ENCODE measurements around the gene PLBD2.

Gene PLBD2

DNA sequence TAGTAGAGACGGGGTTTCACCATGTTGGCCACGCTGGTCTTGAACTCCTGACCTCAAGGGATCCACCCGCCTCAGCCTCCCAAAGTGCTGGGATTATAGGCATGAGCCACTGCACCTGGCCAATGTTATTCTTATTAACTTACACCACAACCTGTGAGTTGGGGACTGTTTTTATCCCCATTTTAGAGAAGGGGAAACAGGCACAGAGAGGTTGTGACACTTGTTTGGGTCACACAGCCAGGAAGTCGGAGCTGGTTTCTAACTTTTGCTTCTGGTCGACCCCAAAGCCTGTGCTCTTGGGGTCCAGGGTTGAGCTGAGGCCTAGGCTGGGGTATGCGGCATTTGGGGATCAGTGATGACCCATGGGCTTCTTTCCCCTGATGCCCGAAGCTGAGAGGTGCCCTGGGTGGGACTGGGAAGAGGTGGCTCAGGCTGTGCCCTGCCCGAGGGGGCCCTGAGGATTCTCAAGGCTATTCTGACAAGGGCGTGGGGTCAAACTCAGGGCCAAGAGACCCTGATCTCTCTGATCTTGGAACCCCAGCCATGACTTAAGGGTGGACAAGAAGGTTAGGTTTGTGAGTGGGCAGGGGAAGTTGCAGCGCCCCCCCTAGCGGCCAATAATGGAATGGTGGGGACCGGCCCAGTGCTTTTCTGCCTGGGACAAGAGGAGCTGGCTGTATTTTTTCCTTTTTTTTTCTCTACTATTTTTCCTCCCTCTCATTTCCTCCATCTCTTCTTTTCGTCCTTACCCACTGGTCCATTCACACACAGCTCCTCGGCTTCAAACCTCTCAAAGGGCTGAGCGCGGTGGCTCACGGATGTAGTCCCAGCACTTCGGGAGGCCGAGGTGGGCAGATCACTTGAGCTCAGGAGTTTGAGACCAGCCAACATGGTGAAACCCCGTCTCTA is 66.8 kb downstream of the PLBD2 start:
- H3K79me2 ChIP-seq (ENCODE audit: insufficient read depth, low read length) = no peaks in the 10 kb centered on the region
- no peak overlapping the region for H3K4me2 ChIP-seq (ENCODE audit: insufficient read depth, low read length)
- H3K27ac ChIP-seq (ENCODE audit: low read length) = no peak overlapping the region
- no peak overlapping the region for H3K4me3 ChIP-seq (ENCODE audit: low read depth in 1 of 2, low read length in 2 of 2)
- no peak overlapping the region for H3K9ac ChIP-seq (ENCODE audit: low read depth, low read length)
- no peaks in the 10 kb centered on the region for H3K9me3 ChIP-seq (ENCODE audit: insufficient read depth, low read length, severe bottlenecking)
- H3K4me1 ChIP-seq (ENCODE audit: insufficient read depth, low read length) = 0 out of 2 replicates have a peak, but pooled peaks cover 3% of the 10 kb centered on the region
- no peaks in the 10 kb centered on the region for H3K36me3 ChIP-seq (ENCODE audit: insufficient read depth, low read length)
- no peaks in the 10 kb centered on the region for H4K20me1 ChIP-seq (ENCODE audit: insufficient read depth, low read length)
- TF ChIP-seq, protein P1, sequence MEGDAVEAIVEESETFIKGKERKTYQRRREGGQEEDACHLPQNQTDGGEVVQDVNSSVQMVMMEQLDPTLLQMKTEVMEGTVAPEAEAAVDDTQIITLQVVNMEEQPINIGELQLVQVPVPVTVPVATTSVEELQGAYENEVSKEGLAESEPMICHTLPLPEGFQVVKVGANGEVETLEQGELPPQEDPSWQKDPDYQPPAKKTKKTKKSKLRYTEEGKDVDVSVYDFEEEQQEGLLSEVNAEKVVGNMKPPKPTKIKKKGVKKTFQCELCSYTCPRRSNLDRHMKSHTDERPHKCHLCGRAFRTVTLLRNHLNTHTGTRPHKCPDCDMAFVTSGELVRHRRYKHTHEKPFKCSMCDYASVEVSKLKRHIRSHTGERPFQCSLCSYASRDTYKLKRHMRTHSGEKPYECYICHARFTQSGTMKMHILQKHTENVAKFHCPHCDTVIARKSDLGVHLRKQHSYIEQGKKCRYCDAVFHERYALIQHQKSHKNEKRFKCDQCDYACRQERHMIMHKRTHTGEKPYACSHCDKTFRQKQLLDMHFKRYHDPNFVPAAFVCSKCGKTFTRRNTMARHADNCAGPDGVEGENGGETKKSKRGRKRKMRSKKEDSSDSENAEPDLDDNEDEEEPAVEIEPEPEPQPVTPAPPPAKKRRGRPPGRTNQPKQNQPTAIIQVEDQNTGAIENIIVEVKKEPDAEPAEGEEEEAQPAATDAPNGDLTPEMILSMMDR (IDR thresholded peaks at IDR 0.05; ENCODE audit: borderline replicate concordance, extremely low read depth, low read length, poor library complexity, severe bottlenecking) = peak; percentile 87
- TF ChIP-seq EZH2 (IDR thresholded peaks at IDR 0.05; ENCODE audit: borderline replicate concordance, low read depth, low read length, severe bottlenecking) = no peak
- DNase-seq (peak; percentile 68), ATAC-seq (ENCODE audit: insufficient read depth, low read depth) (peak; percentile 63)
- no peaks in the 10 kb centered on the region for H3K27me3 ChIP-seq (ENCODE audit: insufficient read depth, low read length, poor library complexity)
- H2AFZ ChIP-seq (ENCODE audit: low read depth, low read length) = no peak overlapping the region

DNA sequence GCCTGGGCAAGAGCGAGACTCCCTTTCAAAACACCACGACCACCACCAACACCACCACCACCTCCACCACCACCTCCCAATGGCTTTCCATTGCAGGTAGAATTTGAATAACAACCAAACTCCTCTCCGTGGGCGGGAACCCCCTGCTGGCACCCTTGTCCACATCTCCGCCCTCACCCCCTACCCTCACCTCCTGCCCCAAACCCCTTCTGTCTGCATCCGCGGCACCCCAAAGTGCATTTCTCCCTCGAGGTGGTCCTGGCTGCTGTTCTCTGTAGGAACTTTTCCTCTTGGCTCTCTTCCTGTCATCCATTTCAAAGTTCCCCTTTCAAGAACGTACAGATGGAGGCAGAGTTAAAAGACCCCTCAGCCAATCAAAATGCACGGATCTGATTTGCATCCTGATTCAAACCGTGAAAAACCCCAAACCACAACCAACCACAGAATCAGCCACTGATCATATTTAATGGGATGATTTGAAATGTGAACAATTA is 67.6 kb downstream of the PLBD2 start:
- Histone ChIP-seq H3K79me2 (ENCODE audit: insufficient read depth, low read length) (no peaks in the 10 kb centered on the region), H3K4me1 (ENCODE audit: insufficient read depth, low read length) (0 out of 2 replicates have a peak, but pooled peaks cover 3% of the 10 kb centered on the region), H3K4me2 (ENCODE audit: insufficient read depth, low read length) (no peak overlapping the region), H3K36me3 (ENCODE audit: insufficient read depth, low read length) (no peaks in the 10 kb centered on the region), H3K27me3 (ENCODE audit: insufficient read depth, low read length, poor library complexity) (no peaks in the 10 kb centered on the region), H3K27ac (ENCODE audit: low read length) (no peak overlapping the region), H3K9me3 (ENCODE audit: insufficient read depth, low read length, severe bottlenecking) (no peaks in the 10 kb centered on the region), H3K9ac (ENCODE audit: low read depth, low read length) (no peak overlapping the region), H3K4me3 (ENCODE audit: low read depth in 1 of 2, low read length in 2 of 2) (no peak overlapping the region), H2AFZ (ENCODE audit: low read depth, low read length) (no peak overlapping the region), H4K20me1 (ENCODE audit: insufficient read depth, low read length) (no peaks in the 10 kb centered on the region)
- no peak for TF ChIP-seq EZH2 (IDR thresholded peaks at IDR 0.05; ENCODE audit: borderline replicate concordance, low read depth, low read length, severe bottlenecking)
- TF ChIP-seq, protein P1 (IDR thresholded peaks at IDR 0.05; ENCODE audit: borderline replicate concordance, extremely low read depth, low read length, poor library complexity, severe bottlenecking) = no peak
- ATAC-seq (ENCODE audit: insufficient read depth, low read depth) = no peak
- DNase-seq = no peak

DNA sequence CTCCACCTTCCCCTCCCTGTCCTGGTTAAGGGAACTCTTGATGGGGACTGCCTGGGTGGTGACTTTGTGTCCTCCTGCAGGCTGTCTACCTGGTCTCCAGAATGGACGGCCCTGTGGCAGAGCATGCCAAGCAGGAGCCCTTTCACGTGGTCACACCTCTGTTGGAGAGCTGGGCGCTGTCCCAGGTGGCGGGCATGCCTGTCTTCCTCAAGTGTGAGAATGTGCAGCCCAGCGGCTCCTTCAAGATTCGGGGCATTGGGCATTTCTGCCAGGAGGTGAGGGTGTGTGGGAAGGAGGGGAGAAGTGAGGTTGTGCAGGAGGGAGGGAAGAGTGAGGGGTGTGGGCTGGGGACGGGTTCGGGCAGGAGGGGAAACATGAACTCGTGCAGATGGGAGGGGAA is 69.5 kb downstream of the PLBD2 start:
- no peak overlapping the region for H3K4me2 ChIP-seq (ENCODE audit: insufficient read depth, low read length)
- H3K9ac ChIP-seq (ENCODE audit: low read depth, low read length) = no peak overlapping the region
- no peak overlapping the region for H3K27ac ChIP-seq (ENCODE audit: low read length)
- H3K4me3 ChIP-seq (ENCODE audit: low read depth in 1 of 2, low read length in 2 of 2) = no peak overlapping the region
- no peaks in the 10 kb centered on the region for H3K27me3 ChIP-seq (ENCODE audit: insufficient read depth, low read length, poor library complexity)
- DNase-seq (no peak), ATAC-seq (ENCODE audit: insufficient read depth, low read depth) (no peak)
- H2AFZ ChIP-seq (ENCODE audit: low read depth, low read length) = no peak overlapping the region
- no peak for TF ChIP-seq EZH2 (IDR thresholded peaks at IDR 0.05; ENCODE audit: borderline replicate concordance, low read depth, low read length, severe bottlenecking)
- TF ChIP-seq, protein P1 (IDR thresholded peaks at IDR 0.05; ENCODE audit: borderline replicate concordance, extremely low read depth, low read length, poor library complexity, severe bottlenecking) = no peak
- no peaks in the 10 kb centered on the region for H3K4me1 ChIP-seq (ENCODE audit: insufficient read depth, low read length)
- no peaks in the 10 kb centered on the region for H3K9me3 ChIP-seq (ENCODE audit: insufficient read depth, low read length, severe bottlenecking)
- H4K20me1 ChIP-seq (ENCODE audit: insufficient read depth, low read length) = no peaks in the 10 kb centered on the region
- H3K36me3 ChIP-seq (ENCODE audit: insufficient read depth, low read length) = no peaks in the 10 kb centered on the region
- no peaks in the 10 kb centered on the region for H3K79me2 ChIP-seq (ENCODE audit: insufficient read depth, low read length)
